Spleen (tissue), 13 donors: ENCODE measurements around the gene GABARAP. TPM values are rescaled to one million over a fixed set of nuclear protein-coding genes. Genes with fewer than 3 reads are reported as not detected.

Source experiments
- DNase-seq: peaks from one replicate; pipeline ENCODE4 v3.0.0-alpha.2; 2020
- H3K27ac ChIP-seq, 8 donors: fragments of 200-600 bp; sonication (generic) in 7 of 8; 1 replicate in 4 of 8; 2 replicates in 4 of 8; pipeline versions ENCODE4 v1.5.0 to v1.8.0; 2016 to 2021; ENCODE audit warnings: inconsistent platforms in 4 of 8, mild to moderate bottlenecking in 4 of 8, moderate library complexity in 1 of 8
- H3K27me3 ChIP-seq, 7 donors: fragments of 200-600 bp; sonication (generic) in 6 of 7; replicated peaks in 1 of 7; 1 replicate in 4 of 7; 2 replicates in 3 of 7; pipeline versions ENCODE4 v1.5.0 to v1.8.0; 2016 to 2021; ENCODE audit warnings: inconsistent platforms in 3 of 7, mild to moderate bottlenecking in 1 of 7
- H3K36me3 ChIP-seq, 6 donors: fragments of 200-600 bp; sonication (generic) in 5 of 6; 1 replicate in 4 of 6; 2 replicates in 2 of 6; pipeline versions ENCODE4 v1.5.0 to v1.8.0; 2016 to 2021; ENCODE audit warnings: inconsistent platforms in 2 of 6
- H3K4me1 ChIP-seq, 6 donors: fragments of 200-600 bp; sonication (generic) in 5 of 6; 1 replicate in 3 of 6; 2 replicates in 3 of 6; pipeline versions ENCODE4 v1.5.0 to v1.8.0; 2016 to 2021; ENCODE audit warnings: inconsistent platforms in 3 of 6
- H3K4me3 ChIP-seq, 8 donors: fragments of 200-600 bp; sonication (generic) in 7 of 8; 1 replicate in 4 of 8; 2 replicates in 4 of 8; pipeline versions ENCODE4 v1.5.0 to v1.8.0; 2016 to 2021; ENCODE audit warnings: inconsistent platforms in 4 of 8, mild to moderate bottlenecking in 4 of 8, moderate library complexity in 2 of 8
- H3K9me3 ChIP-seq, 8 donors: fragments of 200-600 bp; sonication (generic) in 7 of 8; 1 replicate in 4 of 8; 2 replicates in 4 of 8; pipeline versions ENCODE4 v1.5.0 to v1.8.0; 2016 to 2021; ENCODE audit warnings: inconsistent platforms in 4 of 8
- CTCF ChIP-seq, 11 experiments: fragments of 200-600 bp in 7 of 11; fragments of 450-650 bp in 4 of 11; sonication (generic) in 4 of 11; IDR thresholded peaks in 8 of 11; conservative IDR thresholded peaks in 3 of 11; 1 replicate in 7 of 11; 2 replicates in 4 of 11; pipeline versions ENCODE4 v1.4.0 to v1.8.0; 2016 to 2021; ENCODE audit warnings: antibody characterized with exemption in 11 of 11, inconsistent platforms in 4 of 11, mild to moderate bottlenecking in 1 of 11
- POLR2A ChIP-seq, 3 donors: fragments of 450-650 bp; IDR thresholded peaks; one replicate each; pipeline ENCODE4 v1.5.1; 2017; ENCODE audit warnings: antibody characterized with exemption in 3 of 3, mild to moderate bottlenecking in 1 of 3
- POLR2AphosphoS5 ChIP-seq, 3 donors: sonication (generic); formaldehyde crosslinking; IDR thresholded peaks; one replicate each; pipeline ENCODE4 v1.5.1; 2017; ENCODE audit warnings: antibody characterized with exemption in 3 of 3
- WGBS, 5 donors: extraction: QIAGEN DNeasy Blood & Tissue Kit in 3 of 5; methylation state at CpG; one replicate each; pipeline versions ENCODE4 v1.1.5 to v1.1.7; 2013 to 2018; 5-methylcytosine and 5-hydroxymethylcytosine counted together
- intact Hi-C: fragments of 100-400 bp; cut with DNase I; formaldehyde crosslinking; loops from one replicate; pipeline ENCODE4 v1.15.0; 2023; ENCODE audit warnings: low total_unique reads
- long read RNA-seq, 2 donors: transcript quantifications; one replicate each; lab custom pipeline, GENCODE V29; 2026
- polyA plus RNA-seq, 3 donors: library from polyadenylated mRNA; stranded (reverse); fragments of 200-250 nt; gene quantifications; one replicate each; pipeline ENCODE4 v1.2.1, GENCODE V29; 2013
- total RNA-seq, 7 donors: library from RNA; depleted of rRNA in 3 of 7; stranded (reverse); fragments of >200 nt in 3 of 7; fragmentation: NEBNext Ultra II Directional in 4 of 7; extraction: Animal tissue kit (Norgen Biotek cat#: 25700) in 4 of 7; gene quantifications; one replicate each; pipeline versions ENCODE4 v1.1.0 to v1.2.1, GENCODE V29; 2016 to 2021
- donor health status: healthy with polysubstance abuse.
- donor health status: DM: no; HTN: no; CAD: no; lungs with moderate emphysema.
- donor health status: DM: no; HTN: no; CAD: no.
- donor health status: Bipolar disorder and iron deficiency.
- donor health status: healthy.
- donor health status: DM: no; HTN: no; CAD: no.
- donor health status: DM: yes; HTN: yes; CAD: no.

GABARAP gene
- 100 to 1,000 TPM; 222 to 519 (median 438) TPM for total RNA-seq
- 100 to 1,000 TPM; 755 to 855 (median 822) TPM for polyA plus RNA-seq
- long read RNA-seq, donor 1, transcript GABARAP-204 (3 exons, 837 nt) = minor isoform, 14 of 316 reads
- long read RNA-seq, donor 1, transcript GABARAP-201 (4 exons, 1,634 nt) = major isoform, 301 of 316 reads
- long read RNA-seq, donor 1, partial matches to known transcripts = 0 of 316 reads
- long read RNA-seq, donor 1, other reads (novel, unspliced or antisense) = 0 of 316 reads
- long read RNA-seq, donor 2, transcript GABARAP-205 (3 exons, 476 nt) = minor isoform, 6 of 269 reads
- long read RNA-seq, donor 2, transcript GABARAP-204 (3 exons, 837 nt) = minor isoform, 6 of 269 reads
- long read RNA-seq, donor 2, transcript GABARAP-201 (4 exons, 1,634 nt) = major isoform, 255 of 269 reads
- long read RNA-seq, donor 2, partial matches to known transcripts = 0 of 269 reads
- long read RNA-seq, donor 2, other reads (novel, unspliced or antisense) = 0 of 269 reads

- H3K27ac ChIP-seq = peak within 1 kb of the TSS; percentile 85 to 99 (median 98)
- peak; percentile 98 for DNase-seq
- no peaks in the 10 kb centered on the region for H3K9me3 ChIP-seq
- intact Hi-C loops = no loop called here
- 0% methylated on average over 37 to 62 of the region's 62 CpGs for WGBS, 5 donors
- TF ChIP-seq POLR2AphosphoS5 (IDR thresholded peaks at IDR 0.05) (peak; percentile 75 to 90 (median 77)), CTCF (IDR thresholded peaks at IDR 0.05 in 8 of 11, conservative IDR thresholded peaks at IDR 0.05 in 3 of 11) (no peak), POLR2A (IDR thresholded peaks at IDR 0.05) (peak in 2 of 3 donors; percentile 12 to 14)
- H3K4me3 ChIP-seq = peak within 1 kb of the TSS; percentile 69 to 99 (median 94)
- peaks cover 28 to 55% (median 44%) of the 10 kb centered on the region in 6 donors for H3K4me1 ChIP-seq
- H3K36me3 ChIP-seq = peaks cover 0 to 57% (median 45%) of the 10 kb centered on the region in 6 donors
- H3K27me3 ChIP-seq = no peaks in the 10 kb centered on the region
Measured at GRCh38 chr17:7241783-7242716, at the start of gene GABARAP. GABARAP (minus strand) TSS chr17:7242449; CDS start chr17:7242330, 119 bp downstream.

- peaks cover 0 to 95% (median 30%) of the 10 kb centered on the region in 7 donors for H3K27me3 ChIP-seq
- H3K4me3 ChIP-seq = no peak overlapping the region
- no peaks in the 10 kb centered on the region for H3K9me3 ChIP-seq
- H3K4me1 ChIP-seq = peaks cover 8 to 27% (median 21%) of the 10 kb centered on the region in 6 donors
- no peaks in the 10 kb centered on the region for H3K36me3 ChIP-seq
- intact Hi-C loops = loop anchor here (10.0 kb wide), 1 partner anchor 54 kb away; no protein-coding TSS in a partner anchor
- WGBS, 5 donors = 73 to 90% (median 84%) methylated on average over 11 of the region's 11 CpGs
- H3K27ac ChIP-seq = no peak overlapping the region
- TF ChIP-seq CTCF (IDR thresholded peaks at IDR 0.05 in 8 of 11, conservative IDR thresholded peaks at IDR 0.05 in 3 of 11) = no peak
- no peak for TF ChIP-seq POLR2AphosphoS5 (IDR thresholded peaks at IDR 0.05)
- TF ChIP-seq POLR2A (IDR thresholded peaks at IDR 0.05) = no peak
- DNase-seq = no peak
Measured at GRCh38 chr17:7290685-7291084, 48.4 kb upstream of the GABARAP start.

- intact Hi-C loops = loop anchor here (10.0 kb wide), 1 partner anchor 55 kb away; no protein-coding TSS in a partner anchor
- H3K27ac ChIP-seq = no peak overlapping the region
- TF ChIP-seq POLR2AphosphoS5 (IDR thresholded peaks at IDR 0.05) (no peak), CTCF (IDR thresholded peaks at IDR 0.05 in 8 of 11, conservative IDR thresholded peaks at IDR 0.05 in 3 of 11) (no peak), POLR2A (IDR thresholded peaks at IDR 0.05) (no peak)
- WGBS, 5 donors = 88 to 93% (median 92%) methylated on average over 19 of the region's 19 CpGs
- peaks cover 0 to 95% (median 25%) of the 10 kb centered on the region in 7 donors for H3K27me3 ChIP-seq
- no peak for DNase-seq
- no peaks in the 10 kb centered on the region for H3K9me3 ChIP-seq
- H3K4me1 ChIP-seq = peaks cover 6 to 22% (median 15%) of the 10 kb centered on the region in 6 donors
- H3K4me3 ChIP-seq = no peak overlapping the region
- H3K36me3 ChIP-seq = no peaks in the 10 kb centered on the region
Measured at GRCh38 chr17:7290166-7290565, 47.9 kb upstream of the GABARAP start.
